IMR-90 (cell line): ENCODE data around the gene ADCY5.

Experiments
- BHLHE40 ChIP-seq: fragments of 150-350 bp; IDR thresholded peaks from 2 replicates; pipeline ENCODE4 v1.6.1; 2016; ENCODE audit warnings: mild to moderate bottlenecking, low read depth, low read length
- CHD1 ChIP-seq: IDR thresholded peaks from 2 replicates; pipeline ENCODE4 v1.6.1; 2012; ENCODE audit warnings: low read depth, low read length, improper control_type of control experiment
- CTCF ChIP-seq: conservative IDR thresholded peaks from 2 replicates; pipeline ENCODE4 v1.5.1; 2012; ENCODE audit warnings: mild to moderate bottlenecking, low read depth, low read length, improper control_type of control experiment
- POLR2A ChIP-seq: IDR thresholded peaks from 2 replicates; pipeline ENCODE4 v1.6.1; 2012; ENCODE audit warnings: mild to moderate bottlenecking, low read depth, low read length
- RAD21 ChIP-seq: IDR thresholded peaks from 2 replicates; pipeline ENCODE4 v1.6.1; 2012; ENCODE audit warnings: low read length, improper control_type of control experiment
- RCOR1 ChIP-seq: IDR thresholded peaks from 2 replicates; pipeline ENCODE4 v1.6.1; 2012; ENCODE audit warnings: mild to moderate bottlenecking, low read length, improper control_type of control experiment; ENCODE audit not compliant: insufficient replicate concordance
- SMC3 ChIP-seq: fragments of 150-350 bp; IDR thresholded peaks from 2 replicates; pipeline ENCODE4 v1.6.1; 2016; ENCODE audit warnings: low read depth, mild to moderate bottlenecking, antibody characterized with exemption, low read length, moderate library complexity

GRCh38 chr3:123396171-123397049 is 52.5 kb downstream of the ADCY5 start:
- TF ChIP-seq CHD1 (no peak), POLR2A (no peak), SMC3 (no peak), CTCF (no peak), BHLHE40 (no peak), RAD21 (no peak), RCOR1 (no peak)
